Activated naive CD8-positive, alpha-beta T cell treated with anti-CD3 and anti-CD28 coated beads, Interleukin-2, amount 50 U/mL, for 16 hours (primary cell): ENCODE measurements around the gene NCOA1.
"Not testable (repeated sequence)": the region's sequence is repeated elsewhere in the genome, so short reads cannot be mapped to it uniquely, and the experiment has no call there.

ENCODE experiments used
- DNase-seq: peaks from one replicate; pipeline ENCODE4 v3.0.0-alpha.2; 2020; ENCODE audit warnings: low read depth, low spot score

The NCOA1 gene

DNA sequence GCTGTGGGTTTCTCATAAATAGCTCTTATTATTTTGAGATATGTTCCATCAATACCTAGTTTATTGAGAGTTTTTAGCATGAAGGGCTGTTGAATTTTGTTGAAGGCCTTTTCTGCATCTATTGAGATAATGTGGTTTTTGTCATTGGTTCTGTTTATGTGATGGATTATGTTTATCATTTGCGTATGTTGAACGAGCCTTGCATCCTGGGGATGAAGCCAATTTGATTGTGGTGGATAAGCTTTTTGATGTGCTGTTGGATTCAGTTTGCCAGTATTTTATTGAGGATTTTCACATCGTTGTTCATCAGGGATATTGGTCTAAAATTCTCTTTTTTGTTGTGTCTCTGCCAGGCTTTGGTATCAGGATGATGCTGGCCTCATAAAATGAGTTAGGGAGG, 42.5 kb downstream of the NCOA1 start:
- DNase-seq, result not testable (repeated sequence)

- DNase-seq, result no peak
Measured at GRCh38 chr2:24538720-24539119, 47.7 kb downstream of the NCOA1 start.

GRCh38 chr2:24539258-24539657, 48.2 kb downstream of the NCOA1 start:
- DNase-seq, result no peak

- DNase-seq, result no peak
Measured at GRCh38 chr2:24540011-24540477, 49.0 kb downstream of the NCOA1 start.

DNA sequence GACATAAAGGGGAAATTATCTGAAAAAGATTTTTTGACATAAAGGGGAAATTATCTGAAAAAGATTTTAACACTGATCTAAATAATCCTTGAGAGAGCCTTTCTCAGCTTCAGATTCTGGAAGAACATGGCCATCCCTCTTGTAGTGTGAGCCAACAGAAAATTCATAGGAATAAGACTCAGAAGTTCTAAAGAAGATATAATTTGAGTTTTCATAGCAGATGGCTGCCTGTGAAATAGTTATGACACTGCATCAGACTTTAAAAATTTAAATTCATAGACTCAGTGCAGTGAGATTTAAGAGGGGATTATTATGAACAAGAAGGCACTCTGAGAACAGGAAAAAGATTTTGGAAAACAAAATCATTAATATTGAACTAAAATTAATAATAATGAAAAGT, 50.6 kb downstream of the NCOA1 start:
- DNase-seq, result no peak

DNA sequence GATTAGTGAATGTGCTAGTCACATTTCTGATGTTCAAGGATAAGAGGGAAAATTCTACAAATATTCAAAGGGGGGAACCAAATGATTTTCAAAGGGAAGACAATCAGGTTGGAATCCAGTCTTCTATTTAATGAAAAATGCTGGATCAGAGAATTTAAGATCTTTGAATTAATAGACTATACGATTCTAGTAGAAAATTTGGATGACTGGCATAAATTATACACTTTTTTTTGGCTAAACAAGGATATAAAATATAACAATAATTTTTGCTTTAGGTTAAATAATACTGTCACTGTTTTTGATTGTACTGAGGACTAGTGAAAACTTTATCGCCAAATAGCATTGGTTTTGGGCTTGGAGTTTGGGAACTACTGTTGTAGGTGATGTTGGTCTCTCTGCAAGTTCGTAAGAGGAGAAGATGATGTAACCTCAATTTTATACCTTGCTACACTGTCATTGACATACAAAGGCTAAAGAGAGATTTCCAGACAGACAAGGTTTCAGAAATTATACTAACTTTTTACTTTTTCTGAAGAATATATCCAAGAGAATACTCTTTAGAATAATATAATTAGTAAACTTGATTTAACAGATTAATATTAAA, 51.3 kb downstream of the NCOA1 start:
- DNase-seq, result no peak

- DNase-seq, result no peak
Measured at GRCh38 chr2:24543252-24543651, 52.2 kb downstream of the NCOA1 start.

GRCh38 chr2:24544456-24545115, 53.5 kb downstream of the NCOA1 start:
- no peak for DNase-seq

- DNase-seq, result no peak
Measured at GRCh38 chr2:24546669-24547068, 55.6 kb downstream of the NCOA1 start.

GRCh38 chr2:24548058-24548457, 57.0 kb downstream of the NCOA1 start:
- no peak for DNase-seq

- not testable (repeated sequence) for DNase-seq
Measured at GRCh38 chr2:24550301-24550700, 59.2 kb downstream of the NCOA1 start.

GRCh38 chr2:24551016-24551415, 60.0 kb downstream of the NCOA1 start:
- no peak for DNase-seq

GRCh38 chr2:24552836-24553235, 61.8 kb downstream of the NCOA1 start:
- no peak for DNase-seq

DNA sequence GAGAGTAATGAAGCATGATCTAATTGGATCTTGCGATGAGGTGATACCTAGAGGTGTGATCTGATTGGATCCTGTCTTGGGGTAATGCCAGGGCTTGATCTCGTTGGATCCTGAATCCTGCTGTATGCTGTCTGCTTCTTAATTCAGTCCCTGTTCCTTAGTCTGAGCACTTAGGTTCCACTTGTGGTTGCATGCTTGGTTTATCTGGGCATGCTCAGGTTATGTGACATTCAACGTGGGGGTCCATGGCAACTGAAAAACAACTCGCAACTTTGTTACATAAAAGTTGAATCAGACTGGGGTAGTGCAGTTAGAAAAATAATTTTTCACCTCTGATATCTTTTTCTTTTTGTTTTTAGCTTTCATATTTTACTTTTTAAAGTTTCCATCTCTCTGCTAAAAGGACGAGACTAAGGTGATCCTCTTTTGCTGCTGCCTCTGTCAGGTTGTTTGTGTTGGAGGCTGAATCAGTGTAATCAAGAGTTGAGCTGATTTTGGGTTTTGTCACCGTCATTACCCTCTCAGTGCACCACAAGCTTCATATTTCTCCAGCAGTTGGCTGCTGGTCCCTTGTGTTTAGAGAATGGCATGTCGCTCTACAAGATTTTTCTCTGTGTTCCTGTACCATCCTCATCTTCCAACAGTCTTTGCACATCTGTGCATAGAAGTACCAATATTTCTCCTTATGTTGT, 67.9 kb downstream of the NCOA1 start:
- DNase-seq, result no peak

- DNase-seq, result no peak
Measured at GRCh38 chr2:24559473-24560113, 68.5 kb downstream of the NCOA1 start.

GRCh38 chr2:24565537-24565936, 74.5 kb downstream of the NCOA1 start:
- DNase-seq, result no peak

DNA sequence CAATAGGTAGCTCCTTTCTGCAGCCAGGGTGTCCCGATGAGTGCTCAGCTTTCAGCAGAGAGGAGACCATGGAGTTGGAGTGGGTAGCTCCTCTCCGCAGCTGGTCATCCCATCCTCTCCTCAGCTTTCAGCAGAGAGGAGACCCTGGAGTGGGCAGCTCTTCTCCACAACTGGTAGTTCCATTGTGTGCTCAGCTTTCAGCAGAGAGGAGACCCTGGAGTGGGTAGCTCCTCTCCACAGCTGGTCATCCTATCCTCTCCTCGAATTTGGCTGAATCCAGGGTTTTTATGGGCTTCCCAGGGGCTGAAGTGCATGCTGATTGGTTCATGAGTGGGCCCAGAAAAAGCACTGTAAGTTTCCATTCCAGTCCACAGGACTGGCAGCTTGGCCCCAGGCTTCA, 75.2 kb downstream of the NCOA1 start:
- no peak for DNase-seq

DNA sequence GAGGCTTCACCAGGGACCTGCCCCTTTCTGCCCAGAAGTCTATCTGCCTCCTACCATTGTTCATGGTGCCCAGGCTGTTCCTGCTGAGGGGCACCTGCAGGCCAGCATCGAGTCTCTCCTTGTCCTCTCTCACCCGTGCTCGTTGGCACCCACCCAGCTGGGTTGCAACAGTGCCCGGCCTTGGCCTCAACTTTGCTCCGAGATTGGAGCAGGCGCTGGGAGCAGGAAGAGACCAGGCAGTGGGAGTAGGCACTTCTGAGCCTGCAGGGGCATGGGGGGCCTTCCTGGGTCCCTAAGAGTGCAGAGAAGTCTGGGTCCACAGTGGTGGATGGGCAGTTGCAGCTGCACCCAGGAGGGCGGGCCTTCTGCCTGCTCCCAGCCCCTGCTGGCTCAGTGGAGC, 75.6 kb downstream of the NCOA1 start:
- DNase-seq, result no peak

DNA sequence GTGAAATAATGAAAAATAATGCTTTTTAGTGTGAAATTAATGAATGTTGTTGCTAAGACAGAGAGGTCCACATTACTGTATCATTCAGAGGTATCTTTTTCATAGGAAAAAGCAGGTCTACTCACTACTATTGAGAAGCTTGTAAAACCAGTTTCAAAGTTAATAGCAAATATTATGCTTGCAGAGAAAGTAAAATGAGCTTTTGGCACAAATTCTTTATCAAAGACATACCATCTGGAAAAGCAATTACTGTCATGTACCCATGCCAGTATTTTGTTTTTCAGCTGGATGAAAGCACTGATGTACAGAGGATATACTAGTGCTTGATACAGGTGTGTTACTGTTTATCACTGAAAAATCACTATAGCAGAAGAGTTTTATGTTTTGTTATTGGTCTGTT, 77.5 kb downstream of the NCOA1 start:
- no peak for DNase-seq

DNA sequence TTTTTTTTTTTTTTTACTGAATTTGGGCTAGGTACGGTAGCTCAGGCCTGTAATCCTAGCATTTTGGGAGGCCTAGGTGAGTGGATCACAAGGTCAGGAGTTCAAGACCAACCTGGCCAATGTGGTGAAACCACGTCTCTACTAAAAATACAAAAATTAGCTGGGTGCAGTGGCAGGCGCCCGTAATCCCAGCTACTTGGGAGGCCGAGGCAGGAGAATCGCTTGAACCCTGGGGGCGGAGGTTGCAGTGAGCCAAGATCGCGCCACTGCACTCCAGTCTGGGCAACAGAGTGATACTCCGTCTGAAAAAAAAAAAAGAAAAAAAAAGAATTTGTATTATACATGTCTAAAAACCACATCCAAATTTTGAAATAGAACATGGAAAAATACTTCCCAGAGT, 78.5 kb downstream of the NCOA1 start:
- not testable (repeated sequence) for DNase-seq

DNA sequence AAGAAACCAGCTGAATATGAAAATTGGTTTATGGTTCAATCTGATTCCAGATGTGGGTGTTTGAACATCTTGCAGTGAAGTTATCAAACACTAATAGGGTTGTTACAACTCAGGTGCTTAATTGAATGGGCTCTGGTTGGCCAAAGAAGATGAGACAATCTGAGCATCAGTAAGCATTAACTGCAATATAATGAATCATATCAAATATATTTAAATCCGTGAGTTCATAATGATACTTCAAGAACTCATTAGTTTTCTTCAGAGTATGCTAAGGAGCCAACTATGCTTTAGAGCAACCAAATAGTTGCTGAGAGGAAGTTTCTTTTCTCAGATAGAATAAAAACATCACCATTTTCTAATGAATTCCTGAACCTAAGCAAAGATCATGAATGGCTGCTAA, 79.2 kb downstream of the NCOA1 start:
- no peak for DNase-seq

DNA sequence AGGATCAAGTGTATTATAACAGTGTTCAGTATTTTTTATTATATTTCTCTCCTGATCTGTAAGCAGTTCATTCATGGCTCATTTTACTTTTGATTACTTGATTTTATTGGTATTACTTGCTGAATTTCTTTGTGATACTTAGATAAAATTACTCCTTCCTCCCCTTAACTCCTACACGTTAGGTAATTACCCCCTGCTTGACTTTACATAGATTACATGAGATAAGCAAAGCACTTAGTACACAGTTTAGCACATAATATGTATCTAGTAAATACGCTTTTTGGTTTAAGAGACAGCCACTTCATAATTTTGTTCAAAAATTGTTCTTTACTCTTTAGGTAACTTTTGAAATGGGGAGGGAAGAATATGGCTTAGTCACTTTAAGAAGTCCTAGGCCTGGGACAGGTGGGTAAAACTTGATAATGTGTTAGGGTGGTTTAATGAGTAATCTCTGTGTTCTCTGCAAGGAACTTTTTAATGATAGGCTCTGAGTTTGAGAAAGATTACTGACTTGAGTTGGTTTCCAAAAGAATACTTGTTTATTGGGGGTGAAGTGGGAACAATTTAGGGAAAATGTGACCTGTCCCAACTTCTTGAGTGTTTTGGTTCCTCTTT, 80.9 kb downstream of the NCOA1 start:
- DNase-seq, result no peak
